Activated CD8-positive, alpha-beta memory T cell treated with anti-CD3 and anti-CD28 coated beads, Interleukin-2, amount 50 U/mL, for 4 hours (primary cell): Measurements from ENCODE around the gene SPATS2L.

Source experiments
- DNase-seq: peaks from one replicate; pipeline ENCODE4 v3.0.0-alpha.2; 2020

Gene SPATS2L

GRCh38 chr2:200476836-200477235 lies 170.3 kb downstream of the SPATS2L start:
- DNase-seq, result no peak

GRCh38 chr2:200477667-200478131 lies 171.2 kb downstream of the SPATS2L start:
- DNase-seq, result no peak

GRCh38 chr2:200479692-200480265 lies 173.3 kb downstream of the SPATS2L start:
- no peak for DNase-seq

- DNase-seq, result no peak
Observed at GRCh38 chr2:200482194-200482593, 175.7 kb downstream of the SPATS2L start.

GRCh38 chr2:200483729-200484198 lies 177.3 kb downstream of the SPATS2L start:
- DNase-seq, result no peak

GRCh38 chr2:200484934-200485333 lies 178.4 kb downstream of the SPATS2L start:
- DNase-seq, result no peak

GRCh38 chr2:200486529-200486928 lies 180.0 kb downstream of the SPATS2L start:
- DNase-seq, result no peak

GRCh38 chr2:200488169-200488568 lies 181.7 kb downstream of the SPATS2L start:
- no peak for DNase-seq

GRCh38 chr2:200490001-200490400 lies 183.5 kb downstream of the SPATS2L start:
- DNase-seq, result no peak

GRCh38 chr2:200492656-200493055 lies 186.2 kb downstream of the SPATS2L start:
- no peak for DNase-seq

GRCh38 chr2:200494048-200494447 lies 187.6 kb downstream of the SPATS2L start:
- DNase-seq, result no peak

GRCh38 chr2:200496696-200497095 lies 190.2 kb downstream of the SPATS2L start:
- no peak for DNase-seq

- DNase-seq, result no peak
Observed at GRCh38 chr2:200498402-200499162, 192.1 kb downstream of the SPATS2L start.

GRCh38 chr2:200502196-200502595 lies 195.7 kb downstream of the SPATS2L start:
- DNase-seq, result no peak

- no peak for DNase-seq
Observed at GRCh38 chr2:200506679-200507078, 200.2 kb downstream of the SPATS2L start.

GRCh38 chr2:200507179-200507578 lies 200.7 kb downstream of the SPATS2L start:
- no peak for DNase-seq

- no peak for DNase-seq
Observed at GRCh38 chr2:200509235-200509611, 202.7 kb downstream of the SPATS2L start.

GRCh38 chr2:200509612-200510433 lies 203.3 kb downstream of the SPATS2L start, which contains the start of gene KCTD18:
KCTD18 (minus strand) TSS chr2:200510068; CDS start chr2:200507016, 3,052 bp downstream.
- DNase-seq, result peak; percentile 95

- DNase-seq, result no peak
Observed at GRCh38 chr2:200515155-200515554, 208.7 kb downstream of the SPATS2L start.

- no peak for DNase-seq
Observed at GRCh38 chr2:200523158-200523557, 216.7 kb downstream of the SPATS2L start.

- no peak for DNase-seq
Observed at GRCh38 chr2:200523604-200524003, 217.1 kb downstream of the SPATS2L start.

- DNase-seq, result no peak
Observed at GRCh38 chr2:200525066-200525465, 218.6 kb downstream of the SPATS2L start.

- DNase-seq, result no peak
Observed at GRCh38 chr2:200525551-200525881, 219.0 kb downstream of the SPATS2L start.
